Adrenal gland (tissue), 5 donors: ENCODE measurements around the gene SIRT5.

ENCODE experiments used
- CTCF ChIP-seq, 6 experiments: fragments of 450-650 bp in 4 of 6; fragments of 200-600 bp in 2 of 6; sonication (generic) in 1 of 6; IDR thresholded peaks; 1 replicate in 5 of 6; 2 replicates in 1 of 6; pipeline versions ENCODE4 v1.5.1 to v1.8.0; 2016 to 2021; ENCODE audit warnings: antibody characterized with exemption in 6 of 6, mild to moderate bottlenecking in 2 of 6, moderate library complexity in 1 of 6
- POLR2A ChIP-seq, 2 donors: fragments of 450-650 bp; IDR thresholded peaks; one replicate each; pipeline ENCODE4 v1.6.1; 2017; ENCODE audit warnings: antibody characterized with exemption in 2 of 2, mild to moderate bottlenecking in 2 of 2, moderate library complexity in 1 of 2
- donor health status: DM: no; HTN: no; CAD: no.

GRCh38 chr6:13660893-13661292 is 86.5 kb downstream of the SIRT5 start:
- TF ChIP-seq POLR2A (IDR thresholded peaks at IDR 0.05) (no peak), CTCF (IDR thresholded peaks at IDR 0.05) (no peak)
